ENCODE measurements around the gene BPIFB6. TPM values are rescaled to one million over a fixed set of nuclear protein-coding genes. Genes with fewer than 3 reads are reported as not detected.
A peak's percentile ranks its signal among the peaks of the same experiment; 100 is the strongest.

BPIFB6 gene
- total and polyA plus RNA-seq, 2 of the 4 experiments (the other 2 are of a cell fraction) = not detected

DNA sequence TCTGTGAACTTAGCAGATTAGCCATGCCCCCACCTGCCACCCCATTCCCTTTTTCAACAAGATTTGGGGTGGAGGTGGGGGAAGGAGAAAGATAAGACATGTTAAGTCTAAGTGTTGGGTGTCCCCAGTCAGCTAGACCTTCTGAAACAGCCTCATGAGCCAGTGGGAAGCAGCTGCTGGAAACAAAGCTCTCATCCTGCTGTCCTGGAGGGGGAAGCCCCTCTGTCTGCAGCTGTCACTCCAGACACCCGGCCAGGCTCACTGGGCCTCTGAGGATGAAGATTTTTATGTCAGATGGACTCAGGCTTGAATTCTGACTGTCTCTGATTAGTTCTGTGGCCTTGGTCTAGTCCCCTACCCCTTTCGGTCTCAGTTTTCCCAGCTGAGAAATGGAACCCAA, 23.3 kb downstream of the BPIFB6 start:
- Histone ChIP-seq H3K4me3 (ENCODE audit: insufficient read depth, low read depth, low read length) (no peak overlapping the region), H3K4me1 (ENCODE audit: control insufficient read depth, insufficient read depth, low read length) (no peaks in the 10 kb centered on the region), H2BK15ac (ENCODE audit: low read depth, low read length) (no peak overlapping the region), H3K56ac (ENCODE audit: extremely low read depth, insufficient read depth, low read length) (no peak overlapping the region), H3K79me1 (ENCODE audit: low read depth in 1 of 2, low read length in 2 of 2) (no peaks in the 10 kb centered on the region), H2AFZ (replicated peaks; ENCODE audit: low read length, poor library complexity) (no peak overlapping the region), H3K4me2 (ENCODE audit: low read depth, low read length) (no peak overlapping the region), H2BK20ac (ENCODE audit: low read depth, low read length) (no peak overlapping the region), H3K27me3 (ENCODE audit: control insufficient read depth, insufficient read depth, low read length) (peaks cover 4% of the 10 kb centered on the region; the same call in 1 of the 2 replicates), H4K20me1 (ENCODE audit: insufficient read depth, low read length) (no peaks in the 10 kb centered on the region), H4K8ac (ENCODE audit: low read depth in 2 of 2, low read length in 2 of 2) (no peak overlapping the region), H3K18ac (ENCODE audit: low read depth, low read length) (no peak overlapping the region), H4K91ac (ENCODE audit: insufficient read depth, low read depth, low read length) (no peak overlapping the region), H4K5ac (ENCODE audit: low read depth, low read length) (no peak overlapping the region), H3K14ac (replicated peaks; ENCODE audit: low read depth, low read length) (no peak overlapping the region), H2AK9ac (replicated peaks; ENCODE audit: low read depth, low read length, poor library complexity) (peak overlapping the region; percentile 42), H2BK120ac (ENCODE audit: low read depth, low read length) (no peak overlapping the region), H2AK5ac (ENCODE audit: low read depth, low read length) (no peak overlapping the region), H3K9me3 (ENCODE audit: control insufficient read depth, insufficient read depth, low read length) (no peaks in the 10 kb centered on the region), H3K9me1 (ENCODE audit: insufficient read depth, low read length) (no peaks in the 10 kb centered on the region), H3K9ac (ENCODE audit: low read depth, low read length) (no peak overlapping the region), H3K4ac (ENCODE audit: low read depth, low read length) (no peak overlapping the region), H3K23ac (ENCODE audit: low read depth, low read length) (no peak overlapping the region), H2BK5ac (ENCODE audit: low read depth, low read length, poor library complexity, severe bottlenecking) (no peak overlapping the region), H3K36me3 (ENCODE audit: control insufficient read depth, insufficient read depth, low read length) (no peaks in the 10 kb centered on the region), H3K27ac (ENCODE audit: insufficient read depth, low read length) (no peak overlapping the region)
- no TSS peak for BruUV-seq (replicated peaks)
- in situ Hi-C loops (cut with MboI; ENCODE audit: low sequenced_read_pairs) (no loop called here), intact Hi-C loops (cut with micrococcal nuclease) (no loop called here), dilution Hi-C loops (cut with HindIII; ENCODE audit: low sequenced_read_pairs, unreplicated experiment) (no loop called here)
- ChIA-PET CTCF (no interaction called here), POLR2A (ENCODE audit: unreplicated experiment) (no interaction called here)
- ATAC-seq (ENCODE audit: low read depth) (no peak), DNase-seq (no peak)
- 71% methylated on average over 1 of the region's 2 CpGs; no CpG with 5 or more reads in 1 of the 2 experiments for WGBS, 2 experiments (ENCODE audit: extremely low coverage in 2 of 2, insufficient read length in 1 of 2)
- TF ChIP-seq CHD1 (IDR thresholded peaks at IDR 0.05; ENCODE audit: low read depth, low read length) (no peak), POLR2A (IDR thresholded peaks at IDR 0.05; ENCODE audit: low read depth, low read length) (no peak), SMC3 (IDR thresholded peaks at IDR 0.05; ENCODE audit: low read depth, low read length) (no peak)
- TF ChIP-seq, protein P1, sequence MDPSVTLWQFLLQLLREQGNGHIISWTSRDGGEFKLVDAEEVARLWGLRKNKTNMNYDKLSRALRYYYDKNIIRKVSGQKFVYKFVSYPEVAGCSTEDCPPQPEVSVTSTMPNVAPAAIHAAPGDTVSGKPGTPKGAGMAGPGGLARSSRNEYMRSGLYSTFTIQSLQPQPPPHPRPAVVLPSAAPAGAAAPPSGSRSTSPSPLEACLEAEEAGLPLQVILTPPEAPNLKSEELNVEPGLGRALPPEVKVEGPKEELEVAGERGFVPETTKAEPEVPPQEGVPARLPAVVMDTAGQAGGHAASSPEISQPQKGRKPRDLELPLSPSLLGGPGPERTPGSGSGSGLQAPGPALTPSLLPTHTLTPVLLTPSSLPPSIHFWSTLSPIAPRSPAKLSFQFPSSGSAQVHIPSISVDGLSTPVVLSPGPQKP (IDR thresholded peaks at IDR 0.05; ENCODE audit: borderline replicate concordance, low read depth, low read length) = no peak
- TF ChIP-seq, protein P2, sequence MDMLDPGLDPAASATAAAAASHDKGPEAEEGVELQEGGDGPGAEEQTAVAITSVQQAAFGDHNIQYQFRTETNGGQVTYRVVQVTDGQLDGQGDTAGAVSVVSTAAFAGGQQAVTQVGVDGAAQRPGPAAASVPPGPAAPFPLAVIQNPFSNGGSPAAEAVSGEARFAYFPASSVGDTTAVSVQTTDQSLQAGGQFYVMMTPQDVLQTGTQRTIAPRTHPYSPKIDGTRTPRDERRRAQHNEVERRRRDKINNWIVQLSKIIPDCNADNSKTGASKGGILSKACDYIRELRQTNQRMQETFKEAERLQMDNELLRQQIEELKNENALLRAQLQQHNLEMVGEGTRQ (IDR thresholded peaks at IDR 0.05; ENCODE audit: low read depth, low read length) = no peak

Data from IMR-90 (cell line).